Activated CD8-positive, alpha-beta T cell treated with anti-CD3 and anti-CD28 coated beads for 36 hours (primary cell): ENCODE data around the gene DHX34. TPM values are rescaled to one million over a fixed set of nuclear protein-coding genes. Genes with fewer than 3 reads are reported as not detected.

Source experiments
- ATAC-seq: fragments of 200-7000 bp; cut with Tn5 transposase; one replicate; pipeline ENCODE4 v1.10.0; 2021; ENCODE audit warnings: mild to moderate bottlenecking, moderate library complexity
- CTCF ChIA-PET: fragments of 350-600 bp; sonication (Branson Sonifier 250); formaldehyde crosslinking; loops from one replicate; lab custom pipeline; 2021; ENCODE audit warnings: antibody characterized with exemption; lab: Charles Lee
- POLR2A ChIA-PET: fragments of 350-600 bp; sonication (Branson Sonifier 250); formaldehyde crosslinking; loops from one replicate; lab custom pipeline; 2021; ENCODE audit warnings: antibody characterized with exemption; lab: Charles Lee
- DNase-seq: peaks from one replicate; pipeline ENCODE4 v3.0.0-alpha.2; 2020
- H3K27ac Mint-ChIP-seq: one replicate; pipeline ENCODE4 v1.8.0; 2021; ENCODE audit warnings: mild to moderate bottlenecking, mixed read lengths
- H3K27me3 Mint-ChIP-seq: one replicate; pipeline ENCODE4 v1.8.0; 2021; ENCODE audit warnings: mixed read lengths
- H3K36me3 Mint-ChIP-seq: one replicate; pipeline ENCODE4 v1.8.0; 2021; ENCODE audit warnings: low read depth, mixed read lengths
- H3K4me1 Mint-ChIP-seq: one replicate; pipeline ENCODE4 v1.8.0; 2021; ENCODE audit warnings: low read depth, mixed read lengths
- H3K4me3 Mint-ChIP-seq: one replicate; pipeline ENCODE4 v1.8.0; 2021; ENCODE audit warnings: mild to moderate bottlenecking, moderate library complexity, mixed read lengths
- H3K9me3 Mint-ChIP-seq: one replicate; pipeline ENCODE4 v1.8.0; 2021; ENCODE audit warnings: mixed read lengths
- intact Hi-C: fragments of 100-400 bp; cut with micrococcal nuclease; formaldehyde crosslinking; loops from one replicate; pipeline ENCODE4 v1.10.0; 2022
- total RNA-seq, 2 experiments: library from RNA; stranded (reverse); gene quantifications; one replicate each; pipeline ENCODE4 v1.2.3, GENCODE V29; 2021
- TF ChIP-seq, protein P1 (sequence below): fragments of 200-600 bp; IDR thresholded peaks from one replicate; pipeline ENCODE4 v1.8.0; 2022; ENCODE audit warnings: antibody characterized with exemption, mild to moderate bottlenecking

Gene DHX34
- total RNA-seq, 2 experiments from 2014 or later, result 14.2 to 14.9 TPM

DNA sequence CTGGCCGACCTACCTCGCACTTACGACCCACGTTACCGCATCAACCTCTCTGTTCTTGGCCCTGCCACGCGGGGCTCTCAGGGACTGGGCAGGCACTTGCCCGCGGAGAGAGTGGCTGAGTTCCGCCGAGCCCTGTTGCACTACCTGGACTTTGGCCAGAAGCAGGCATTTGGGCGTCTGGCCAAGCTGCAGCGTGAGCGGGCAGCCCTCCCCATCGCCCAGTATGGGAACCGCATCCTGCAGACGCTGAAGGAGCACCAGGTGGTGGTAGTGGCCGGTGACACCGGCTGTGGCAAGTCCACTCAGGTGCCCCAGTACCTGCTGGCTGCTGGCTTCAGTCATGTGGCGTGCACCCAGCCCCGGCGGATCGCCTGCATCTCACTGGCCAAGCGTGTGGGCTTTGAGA is 4.2 kb downstream of the DHX34 start:
- Mint-ChIP-seq H3K4me1 (peaks cover 42% of the 10 kb centered on the region), H3K27me3 (no peaks in the 10 kb centered on the region), H3K27ac (no peak overlapping the region), H3K4me3 (no peak overlapping the region), H3K36me3 (peaks cover 67% of the 10 kb centered on the region), H3K9me3 (peaks cover 2% of the 10 kb centered on the region)
- POLR2A ChIA-PET, result no interaction called here
- TF ChIP-seq, protein P1, sequence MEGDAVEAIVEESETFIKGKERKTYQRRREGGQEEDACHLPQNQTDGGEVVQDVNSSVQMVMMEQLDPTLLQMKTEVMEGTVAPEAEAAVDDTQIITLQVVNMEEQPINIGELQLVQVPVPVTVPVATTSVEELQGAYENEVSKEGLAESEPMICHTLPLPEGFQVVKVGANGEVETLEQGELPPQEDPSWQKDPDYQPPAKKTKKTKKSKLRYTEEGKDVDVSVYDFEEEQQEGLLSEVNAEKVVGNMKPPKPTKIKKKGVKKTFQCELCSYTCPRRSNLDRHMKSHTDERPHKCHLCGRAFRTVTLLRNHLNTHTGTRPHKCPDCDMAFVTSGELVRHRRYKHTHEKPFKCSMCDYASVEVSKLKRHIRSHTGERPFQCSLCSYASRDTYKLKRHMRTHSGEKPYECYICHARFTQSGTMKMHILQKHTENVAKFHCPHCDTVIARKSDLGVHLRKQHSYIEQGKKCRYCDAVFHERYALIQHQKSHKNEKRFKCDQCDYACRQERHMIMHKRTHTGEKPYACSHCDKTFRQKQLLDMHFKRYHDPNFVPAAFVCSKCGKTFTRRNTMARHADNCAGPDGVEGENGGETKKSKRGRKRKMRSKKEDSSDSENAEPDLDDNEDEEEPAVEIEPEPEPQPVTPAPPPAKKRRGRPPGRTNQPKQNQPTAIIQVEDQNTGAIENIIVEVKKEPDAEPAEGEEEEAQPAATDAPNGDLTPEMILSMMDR, result no peak
- no peak for DNase-seq
- intact Hi-C loops, result no loop called here
- CTCF ChIA-PET, result interaction anchor here (1.0 kb wide), 1 partner anchor 143 kb away, joined by 3 read pairs; no protein-coding TSS in a partner anchor
- no peak for ATAC-seq

DNA sequence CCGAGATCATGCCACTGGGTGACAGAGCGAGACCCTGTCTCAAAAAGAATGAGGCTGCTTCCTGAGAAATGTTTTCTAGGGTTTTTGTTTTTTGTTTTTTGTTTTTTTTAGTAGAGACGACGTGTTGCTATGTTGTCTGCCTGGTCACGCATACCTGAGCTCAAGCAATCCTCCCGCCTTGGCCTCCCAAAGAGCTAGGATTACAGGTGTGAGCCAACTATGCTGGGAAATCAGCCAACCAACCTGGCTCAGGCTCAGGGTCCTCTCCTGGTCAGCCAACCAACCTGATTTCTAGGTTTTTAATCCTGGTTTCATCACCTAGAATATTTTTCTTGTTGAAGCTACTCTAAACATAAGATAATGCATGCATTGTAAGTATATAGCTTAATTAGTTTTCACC is 7.8 kb downstream of the DHX34 start:
- CTCF ChIA-PET, result interaction anchor here (0.7 to 1.2 kb wide), 5 partner anchors 12 to 71 kb away, joined by 3 read pairs; no protein-coding TSS in a partner anchor
- POLR2A ChIA-PET, result no interaction called here
- Mint-ChIP-seq H3K4me1 (peaks cover 16% of the 10 kb centered on the region), H3K27me3 (no peaks in the 10 kb centered on the region), H3K36me3 (peaks cover 65% of the 10 kb centered on the region), H3K27ac (no peak overlapping the region), H3K9me3 (no peaks in the 10 kb centered on the region), H3K4me3 (no peak overlapping the region)
- DNase-seq (no peak), ATAC-seq (no peak)
- TF ChIP-seq, protein P1, result no peak
- intact Hi-C loops, result no loop called here

DNA sequence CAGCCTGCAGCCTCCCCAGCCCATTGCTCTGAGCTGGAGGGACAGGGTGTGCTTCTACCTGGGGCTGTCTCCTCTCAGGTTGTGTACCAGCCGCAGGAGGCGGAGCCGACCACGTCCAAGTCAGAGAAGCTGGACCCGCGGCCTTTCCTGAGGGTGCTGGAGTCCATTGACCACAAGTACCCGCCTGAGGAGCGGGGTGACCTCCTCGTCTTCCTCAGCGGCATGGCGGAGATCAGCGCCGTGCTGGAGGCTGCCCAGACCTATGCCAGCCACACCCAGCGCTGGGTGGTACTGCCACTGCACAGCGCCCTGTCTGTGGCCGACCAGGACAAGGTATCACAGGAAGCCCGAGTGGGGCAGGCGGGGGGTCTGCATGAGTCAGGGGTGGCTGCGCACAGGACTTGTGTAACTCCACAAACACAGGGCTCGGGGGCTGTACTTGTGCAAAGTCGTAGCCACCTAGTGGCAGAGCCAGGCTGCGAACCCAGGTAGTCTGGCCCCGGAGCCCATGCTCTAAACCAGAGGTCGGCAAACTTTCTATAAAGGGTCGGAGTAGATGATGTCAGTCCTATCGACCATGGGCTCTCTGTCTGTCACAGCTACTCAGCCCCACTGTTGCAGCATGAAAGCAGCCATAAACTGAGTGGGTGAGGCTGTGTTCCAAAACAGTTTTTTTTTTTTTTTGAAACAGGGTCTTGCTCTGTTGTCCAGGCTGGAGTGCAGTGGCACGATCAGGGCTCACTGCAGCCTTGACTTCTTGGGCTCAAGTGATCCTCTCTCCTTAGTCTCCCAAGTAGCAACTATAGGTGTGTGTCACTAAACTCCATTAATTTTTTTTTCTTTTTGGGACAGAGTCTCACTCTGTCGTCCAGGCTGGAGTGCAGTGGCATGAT is 8.9 kb downstream of the DHX34 start:
- DNase-seq (no peak), ATAC-seq (no peak)
- no peaks in the 10 kb centered on the region for H3K27me3 Mint-ChIP-seq
- no peak overlapping the region for H3K27ac Mint-ChIP-seq
- H3K9me3 Mint-ChIP-seq, result no peaks in the 10 kb centered on the region
- CTCF ChIA-PET, result interaction anchor here (0.7 to 1.1 kb wide), 3 partner anchors 13 to 34 kb away, joined by 3 read pairs; no protein-coding TSS in a partner anchor
- intact Hi-C loops, result no loop called here
- POLR2A ChIA-PET, result no interaction called here
- TF ChIP-seq, protein P1, result no peak
- H3K4me1 Mint-ChIP-seq, result peaks cover 8% of the 10 kb centered on the region
- no peak overlapping the region for H3K4me3 Mint-ChIP-seq
- peaks cover 60% of the 10 kb centered on the region for H3K36me3 Mint-ChIP-seq

DNA sequence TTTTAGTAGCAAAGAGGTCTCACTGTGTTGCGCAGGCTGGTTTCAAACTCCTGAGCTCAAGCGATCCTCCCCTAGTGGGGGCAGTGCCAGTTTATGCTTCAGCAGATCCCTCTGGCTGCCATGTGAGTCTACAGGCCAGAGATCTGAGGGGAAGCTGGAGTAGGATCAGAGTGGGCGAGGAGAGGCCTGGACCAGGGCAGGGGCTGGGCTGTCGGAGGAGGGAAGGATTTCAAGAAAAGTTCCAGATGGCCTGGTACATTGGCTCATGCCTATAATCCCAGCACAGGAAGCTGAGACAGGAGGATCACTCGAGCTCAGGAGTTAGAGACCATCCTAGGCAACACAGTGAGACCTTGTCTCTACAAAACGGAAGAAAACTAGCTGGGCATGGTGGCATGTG is 9.8 kb downstream of the DHX34 start:
- ChIA-PET POLR2A (interaction anchor here (0.7 to 0.8 kb wide), 2 partner anchors 84 to 107 kb away, joined by 3 to 4 read pairs; no protein-coding TSS in a partner anchor), CTCF (interaction anchor here (1.3 to 2.1 kb wide), 2 partner anchors 9 to 10 kb away, joined by 3 to 9 read pairs; partner anchors contain the start of gene DHX34)
- no peak overlapping the region for H3K27ac Mint-ChIP-seq
- no peak overlapping the region for H3K4me3 Mint-ChIP-seq
- H3K9me3 Mint-ChIP-seq, result no peaks in the 10 kb centered on the region
- TF ChIP-seq, protein P1, result no peak
- DNase-seq, result no peak
- no peak for ATAC-seq
- peaks cover 4% of the 10 kb centered on the region for H3K4me1 Mint-ChIP-seq
- no peaks in the 10 kb centered on the region for H3K27me3 Mint-ChIP-seq
- peaks cover 56% of the 10 kb centered on the region for H3K36me3 Mint-ChIP-seq
- intact Hi-C loops, result no loop called here

DNA sequence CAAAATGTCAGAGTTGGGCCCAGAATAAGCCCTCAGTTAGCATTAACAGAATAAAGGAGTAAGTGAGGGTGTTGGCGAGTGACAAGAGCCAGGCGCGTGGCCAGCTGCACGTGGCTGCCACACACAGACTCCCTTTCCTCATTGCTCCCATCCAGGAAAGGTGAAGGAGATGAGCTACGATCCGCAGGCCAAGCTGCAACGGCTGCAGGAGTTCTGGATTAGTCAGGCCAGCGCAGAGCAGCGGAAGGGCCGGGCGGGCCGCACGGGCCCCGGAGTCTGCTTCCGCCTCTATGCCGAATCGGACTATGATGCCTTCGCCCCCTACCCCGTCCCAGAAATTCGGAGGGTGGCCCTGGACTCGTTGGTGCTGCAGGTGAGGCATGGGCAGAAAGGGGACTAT is 13.2 kb downstream of the DHX34 start:
- CTCF ChIA-PET, result interaction anchor here (1.6 kb wide), 1 partner anchor 14 kb away, joined by 4 read pairs; no protein-coding TSS in a partner anchor

More for the DNA sequence above, 13.2 kb downstream of the DHX34 start:
- Mint-ChIP-seq H3K4me1 (no peaks in the 10 kb centered on the region), H3K4me3 (no peak overlapping the region), H3K36me3 (peaks cover 49% of the 10 kb centered on the region), H3K27me3 (no peaks in the 10 kb centered on the region), H3K27ac (no peak overlapping the region), H3K9me3 (no peaks in the 10 kb centered on the region)
- DNase-seq, result no peak
- TF ChIP-seq, protein P1, result no peak
- no peak for ATAC-seq
- intact Hi-C loops, result no loop called here
- POLR2A ChIA-PET, result interaction anchor here (0.8 kb wide), 1 partner anchor 74 kb away, joined by 3 read pairs; no protein-coding TSS in a partner anchor
